Thyroid gland (tissue), 4 donors: Measurements from ENCODE around the gene DSC2.

ENCODE experiments used
- CTCF ChIP-seq, 6 experiments: fragments of 200-600 bp in 3 of 6; fragments of 450-650 bp in 3 of 6; sonication (generic) in 3 of 6; IDR thresholded peaks; one replicate each; pipeline ENCODE4 v1.5.1; 2016 to 2019; ENCODE audit warnings: antibody characterized with exemption in 6 of 6, mild to moderate bottlenecking in 2 of 6, inconsistent platforms in 1 of 6, moderate library complexity in 1 of 6
- POLR2A ChIP-seq, 2 donors: fragments of 450-650 bp; IDR thresholded peaks; one replicate each; pipeline ENCODE4 v1.6.1; 2017; ENCODE audit warnings: antibody characterized with exemption in 2 of 2, mild to moderate bottlenecking in 2 of 2, moderate library complexity in 1 of 2

DNA sequence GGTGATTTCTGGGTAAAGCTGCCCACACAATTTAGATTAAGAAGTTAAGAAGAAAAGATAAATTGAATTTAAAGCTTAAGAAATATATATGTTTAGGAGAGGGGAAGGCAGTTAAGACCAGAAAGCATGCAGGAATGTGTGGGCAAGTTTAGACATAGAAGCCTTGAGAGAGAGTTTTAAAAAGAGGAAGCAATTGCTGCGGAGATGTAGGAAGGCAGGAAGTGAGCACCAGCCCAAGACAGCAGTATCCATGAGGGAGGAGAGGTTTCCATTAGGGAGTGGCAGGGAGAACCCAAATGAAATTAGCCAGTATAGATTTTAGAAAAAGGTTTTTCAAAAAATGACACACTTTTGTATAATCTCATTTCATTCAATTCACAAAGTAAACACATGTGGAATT lies 24.3 kb downstream of the DSC2 start:
- TF ChIP-seq CTCF (IDR thresholded peaks at IDR 0.05) (no peak), POLR2A (IDR thresholded peaks at IDR 0.05) (no peak)
